ENCODE results near the gene F13A1. TPM values are rescaled to one million over a fixed set of nuclear protein-coding genes. Genes with fewer than 3 reads are reported as not detected.

The F13A1 gene
- total and polyA plus RNA-seq, 2 experiments from 2014 or later = not detected

- Histone ChIP-seq H3K9me2 (ENCODE audit: insufficient read depth) (no peaks in the 10 kb centered on the region), H3K4me2 (ENCODE audit: unreplicated experiment) (no peak overlapping the region), H3K27me3 (replicated peaks; ENCODE audit: insufficient read depth) (no peaks in the 10 kb centered on the region), H4K20me1 (ENCODE audit: insufficient read depth) (no peaks in the 10 kb centered on the region; the same call in 1 of the 2 replicates), H3K9me3 (ENCODE audit: low read depth) (no peaks in the 10 kb centered on the region), H3F3A (ENCODE audit: insufficient read depth) (no peaks in the 10 kb centered on the region), H3K4me3 (no peak overlapping the region), H3K4me1 (ENCODE audit: insufficient read depth) (no peaks in the 10 kb centered on the region), H3K36me3 (ENCODE audit: low read depth) (no peaks in the 10 kb centered on the region), H2AFZ (no peak overlapping the region), H3K27ac (no peak overlapping the region), H3K79me2 (ENCODE audit: insufficient read depth) (no peaks in the 10 kb centered on the region), H3K9ac (no peak overlapping the region)
- no peak for TF ChIP-seq EZH2phosphoT487 (IDR thresholded peaks at IDR 0.05; ENCODE audit: insufficient read depth, low read depth)
- no peak for TF ChIP-seq EZH2 (IDR thresholded peaks at IDR 0.05; ENCODE audit: insufficient read depth, poor library complexity, severe bottlenecking)
- in situ Hi-C loops (cut with MboI) = no loop called here
- peak; percentile 24 for DNase-seq
- 21 to 25% methylated on average over 7 of the region's 7 CpGs for WGBS, 2 experiments (ENCODE audit: low coverage in 1 of 2, low lambda C conversion rate in 2 of 2, missing lambda C conversion rate in 2 of 2)
Observed at GRCh38 chr6:6193221-6193745, 127.2 kb downstream of the F13A1 start.

GRCh38 chr6:6191909-6192308 is 128.6 kb downstream of the F13A1 start:
- in situ Hi-C loops (cut with MboI) = no loop called here
- Histone ChIP-seq H3K4me1 (ENCODE audit: insufficient read depth) (no peaks in the 10 kb centered on the region), H3K9me3 (ENCODE audit: low read depth) (no peaks in the 10 kb centered on the region), H3K9me2 (ENCODE audit: insufficient read depth) (no peaks in the 10 kb centered on the region), H3K9ac (no peak overlapping the region), H3K27ac (no peak overlapping the region), H3K79me2 (ENCODE audit: insufficient read depth) (no peaks in the 10 kb centered on the region), H4K20me1 (ENCODE audit: insufficient read depth) (no peaks in the 10 kb centered on the region), H3K27me3 (replicated peaks; ENCODE audit: insufficient read depth) (no peaks in the 10 kb centered on the region), H3K4me2 (ENCODE audit: unreplicated experiment) (no peak overlapping the region), H3K4me3 (no peak overlapping the region), H3F3A (ENCODE audit: insufficient read depth) (no peaks in the 10 kb centered on the region), H3K36me3 (ENCODE audit: low read depth) (no peaks in the 10 kb centered on the region), H2AFZ (no peak overlapping the region)
- 30 to 33% methylated on average over 1 of the region's 1 CpG for WGBS, 2 experiments (ENCODE audit: low coverage in 1 of 2, low lambda C conversion rate in 2 of 2, missing lambda C conversion rate in 2 of 2)
- no peak for DNase-seq
- TF ChIP-seq EZH2 (IDR thresholded peaks at IDR 0.05; ENCODE audit: insufficient read depth, poor library complexity, severe bottlenecking) (no peak), EZH2phosphoT487 (IDR thresholded peaks at IDR 0.05; ENCODE audit: insufficient read depth, low read depth) (no peak)

- H3K9me2 ChIP-seq (ENCODE audit: insufficient read depth) = no peaks in the 10 kb centered on the region
- no peaks in the 10 kb centered on the region for H3K36me3 ChIP-seq (ENCODE audit: low read depth)
- H3K4me2 ChIP-seq (ENCODE audit: unreplicated experiment) = no peak overlapping the region
- in situ Hi-C loops (cut with MboI) = no loop called here
- no peak overlapping the region for H3K9ac ChIP-seq
- no peak overlapping the region for H3K27ac ChIP-seq
- no peak overlapping the region for H2AFZ ChIP-seq
- no peak overlapping the region for H3K4me3 ChIP-seq
- no peaks in the 10 kb centered on the region for H3K27me3 ChIP-seq (replicated peaks; ENCODE audit: insufficient read depth)
- H3K9me3 ChIP-seq (ENCODE audit: low read depth) = no peaks in the 10 kb centered on the region
- H3F3A ChIP-seq (ENCODE audit: insufficient read depth) = no peaks in the 10 kb centered on the region
- no peaks in the 10 kb centered on the region for H3K79me2 ChIP-seq (ENCODE audit: insufficient read depth)
- no peak for TF ChIP-seq EZH2phosphoT487 (IDR thresholded peaks at IDR 0.05; ENCODE audit: insufficient read depth, low read depth)
- no peak for TF ChIP-seq EZH2 (IDR thresholded peaks at IDR 0.05; ENCODE audit: insufficient read depth, poor library complexity, severe bottlenecking)
- H3K4me1 ChIP-seq (ENCODE audit: insufficient read depth) = no peaks in the 10 kb centered on the region
- no peak for DNase-seq
- WGBS, 2 experiments (ENCODE audit: low coverage in 1 of 2, low lambda C conversion rate in 2 of 2, missing lambda C conversion rate in 2 of 2) = 27 to 61% methylated on average over 2 of the region's 2 CpGs
- H4K20me1 ChIP-seq (ENCODE audit: insufficient read depth) = no peaks in the 10 kb centered on the region
Observed at GRCh38 chr6:6191476-6191875, 129.0 kb downstream of the F13A1 start.

- no peaks in the 10 kb centered on the region for H3K4me1 ChIP-seq (ENCODE audit: insufficient read depth)
- H3K79me2 ChIP-seq (ENCODE audit: insufficient read depth) = no peaks in the 10 kb centered on the region
- DNase-seq = no peak
- no peak overlapping the region for H3K9ac ChIP-seq
- H3K9me3 ChIP-seq (ENCODE audit: low read depth) = no peaks in the 10 kb centered on the region
- no peak overlapping the region for H3K4me2 ChIP-seq (ENCODE audit: unreplicated experiment)
- no peaks in the 10 kb centered on the region for H3F3A ChIP-seq (ENCODE audit: insufficient read depth)
- no peaks in the 10 kb centered on the region for H3K36me3 ChIP-seq (ENCODE audit: low read depth)
- no peak overlapping the region for H3K4me3 ChIP-seq
- in situ Hi-C loops (cut with MboI) = no loop called here
- no peaks in the 10 kb centered on the region for H4K20me1 ChIP-seq (ENCODE audit: insufficient read depth)
- 32 to 47% methylated on average over 2 of the region's 2 CpGs for WGBS, 2 experiments (ENCODE audit: low coverage in 1 of 2, low lambda C conversion rate in 2 of 2, missing lambda C conversion rate in 2 of 2)
- H3K27me3 ChIP-seq (replicated peaks; ENCODE audit: insufficient read depth) = no peaks in the 10 kb centered on the region
- no peak for TF ChIP-seq EZH2 (IDR thresholded peaks at IDR 0.05; ENCODE audit: insufficient read depth, poor library complexity, severe bottlenecking)
- no peak for TF ChIP-seq EZH2phosphoT487 (IDR thresholded peaks at IDR 0.05; ENCODE audit: insufficient read depth, low read depth)
- H3K9me2 ChIP-seq (ENCODE audit: insufficient read depth) = no peaks in the 10 kb centered on the region
- H3K27ac ChIP-seq = no peak overlapping the region
- H2AFZ ChIP-seq = no peak overlapping the region
Observed at GRCh38 chr6:6180684-6181083, 139.8 kb downstream of the F13A1 start.
